ENCODE data around the gene EN1.

EN1 gene

DNA sequence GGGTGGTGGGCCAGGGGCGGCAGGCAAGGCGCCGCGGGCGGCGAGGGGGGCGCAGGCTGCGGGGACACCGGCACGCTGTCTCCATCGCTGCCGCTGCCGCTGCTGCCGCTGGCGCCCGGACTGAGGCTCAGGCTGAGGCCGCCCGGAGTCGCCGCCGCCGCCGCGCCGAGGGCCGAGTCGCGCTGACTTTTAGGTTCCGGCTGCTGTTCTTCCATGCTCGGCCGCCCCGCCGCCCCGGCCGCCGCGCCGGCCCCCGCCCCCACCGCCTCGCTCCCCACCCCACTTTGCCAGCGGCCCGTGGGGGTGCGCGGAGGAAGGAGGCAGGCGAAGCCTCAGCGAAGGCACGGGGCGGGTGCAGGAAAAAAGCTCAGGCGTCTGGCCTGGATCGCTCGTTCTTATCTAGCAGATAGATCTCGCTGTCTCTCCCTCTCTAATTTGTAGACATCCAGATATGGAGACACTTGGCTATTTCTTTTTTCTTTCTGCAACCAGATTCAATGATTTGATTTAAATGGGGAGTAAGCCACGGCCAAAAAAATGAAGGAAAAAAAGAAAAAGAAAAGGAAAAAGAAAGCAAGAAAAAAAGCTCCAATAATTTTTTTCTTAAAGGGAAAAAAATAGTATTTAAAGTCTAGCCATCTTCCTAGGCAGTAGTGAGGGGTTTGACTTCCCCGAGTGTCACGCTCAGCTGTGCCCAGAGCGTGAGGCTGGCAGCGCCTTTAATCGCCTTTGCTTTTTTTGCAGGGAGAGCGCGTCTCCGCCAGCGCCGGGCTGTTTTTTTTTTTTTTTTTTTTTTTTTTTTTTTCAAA lies at the start of gene EN1:
EN1 (minus strand) TSS at position 696 of the 809 bp plus-strand sequence; CDS start at position 215, 481 bp downstream.
- Histone ChIP-seq H3K4me3 (ENCODE audit: low read length) (peak within 1 kb of the TSS; percentile 27), H3K36me3 (ENCODE audit: control insufficient read depth, insufficient read depth, low read length) (no peaks in the 10 kb centered on the region), H3K4me1 (ENCODE audit: control insufficient read depth, insufficient read depth, low read length) (no peaks in the 10 kb centered on the region), H3K27ac (ENCODE audit: low read depth, low read length) (no peak within 1 kb of the TSS), H3K9ac (ENCODE audit: low read length) (no peak within 1 kb of the TSS), H3K27me3 (ENCODE audit: control insufficient read depth, insufficient read depth, low read length) (peaks cover 73% of the 10 kb centered on the region)

DNA sequence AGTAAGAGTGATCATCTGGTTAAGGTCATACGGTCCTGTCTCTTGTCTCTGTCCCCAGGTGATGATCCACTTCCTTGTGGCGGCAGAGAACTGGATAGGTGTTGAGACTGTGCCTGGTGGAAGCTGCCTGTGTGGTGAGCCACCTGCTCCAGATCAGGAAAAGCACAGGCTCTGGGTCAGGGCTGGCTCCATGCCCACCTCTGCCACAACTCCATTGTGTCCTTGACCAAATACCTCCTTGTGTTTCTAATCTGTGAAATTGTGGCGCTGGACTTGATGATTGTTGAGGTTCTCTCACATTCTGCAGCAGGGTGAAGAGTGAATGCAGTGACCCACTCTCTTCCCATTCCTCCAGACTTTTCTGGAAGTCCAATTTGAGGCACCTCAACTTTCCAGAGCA lies 45.7 kb upstream of the EN1 start:
- Histone ChIP-seq H3K27me3 (ENCODE audit: control insufficient read depth, insufficient read depth, low read length) (no peaks in the 10 kb centered on the region), H3K9ac (ENCODE audit: low read length) (no peak overlapping the region), H3K4me1 (ENCODE audit: control insufficient read depth, insufficient read depth, low read length) (no peaks in the 10 kb centered on the region), H3K27ac (ENCODE audit: low read depth, low read length) (no peak overlapping the region), H3K36me3 (ENCODE audit: control insufficient read depth, insufficient read depth, low read length) (no peaks in the 10 kb centered on the region), H3K4me3 (ENCODE audit: low read length) (no peak overlapping the region)

- H3K4me3 ChIP-seq (ENCODE audit: low read length) = no peak overlapping the region
- no peaks in the 10 kb centered on the region for H3K36me3 ChIP-seq (ENCODE audit: control insufficient read depth, insufficient read depth, low read length)
- no peak overlapping the region for H3K27ac ChIP-seq (ENCODE audit: low read depth, low read length)
- H3K4me1 ChIP-seq (ENCODE audit: control insufficient read depth, insufficient read depth, low read length) = no peaks in the 10 kb centered on the region
- H3K27me3 ChIP-seq (ENCODE audit: control insufficient read depth, insufficient read depth, low read length) = no peaks in the 10 kb centered on the region
- no peak overlapping the region for H3K9ac ChIP-seq (ENCODE audit: low read length)
These were observed 42.5 kb upstream of the EN1 start for GRCh38 chr2:118889995-118890394.

GRCh38 chr2:118883792-118884191 lies 36.3 kb upstream of the EN1 start:
- Histone ChIP-seq H3K9ac (ENCODE audit: low read length) (no peak overlapping the region), H3K27me3 (ENCODE audit: control insufficient read depth, insufficient read depth, low read length) (no peaks in the 10 kb centered on the region), H3K27ac (ENCODE audit: low read depth, low read length) (no peak overlapping the region), H3K36me3 (ENCODE audit: control insufficient read depth, insufficient read depth, low read length) (no peaks in the 10 kb centered on the region), H3K4me3 (ENCODE audit: low read length) (no peak overlapping the region), H3K4me1 (ENCODE audit: control insufficient read depth, insufficient read depth, low read length) (no peaks in the 10 kb centered on the region)

DNA sequence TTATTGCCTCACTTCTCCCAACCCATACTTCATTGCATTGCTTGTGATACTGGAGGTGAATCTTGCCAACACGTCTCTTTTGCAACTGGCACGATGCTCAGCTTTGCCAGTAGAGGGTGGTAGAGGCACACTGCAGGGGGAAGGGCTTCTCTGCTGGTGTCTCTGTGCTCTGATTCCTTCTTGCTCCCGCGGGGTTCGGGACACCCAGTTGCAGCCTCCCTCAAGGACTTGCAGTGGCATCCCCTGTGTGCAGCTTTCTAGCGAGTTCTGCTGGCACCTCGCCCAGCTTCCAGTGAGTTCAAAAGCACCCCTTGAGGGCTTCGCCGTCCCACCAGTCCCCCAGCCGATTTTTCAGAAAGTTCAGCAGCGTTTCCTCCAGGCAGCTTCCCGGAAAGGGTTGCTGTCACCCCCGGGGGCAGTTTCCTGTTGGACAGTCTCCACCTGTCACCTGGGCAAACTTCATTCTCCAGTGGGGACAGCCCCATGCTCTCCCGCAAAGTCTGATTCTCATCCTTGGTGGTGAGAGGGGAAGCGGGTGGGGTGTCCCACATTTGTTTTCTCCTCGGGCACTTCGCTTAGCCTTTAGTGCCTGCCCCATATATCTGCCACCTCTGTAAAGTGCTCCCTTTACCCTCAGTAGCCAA lies 35.4 kb upstream of the EN1 start:
- no peak overlapping the region for H3K27ac ChIP-seq (ENCODE audit: low read depth, low read length)
- peaks cover 2% of the 10 kb centered on the region for H3K27me3 ChIP-seq (ENCODE audit: control insufficient read depth, insufficient read depth, low read length)
- H3K4me3 ChIP-seq (ENCODE audit: low read length) = peak overlapping the region; percentile 45
- H3K4me1 ChIP-seq (ENCODE audit: control insufficient read depth, insufficient read depth, low read length) = no peaks in the 10 kb centered on the region
- H3K9ac ChIP-seq (ENCODE audit: low read length) = no peak overlapping the region
- no peaks in the 10 kb centered on the region for H3K36me3 ChIP-seq (ENCODE audit: control insufficient read depth, insufficient read depth, low read length)

GRCh38 chr2:118881490-118882129 lies 34.2 kb upstream of the EN1 start:
- Histone ChIP-seq H3K9ac (ENCODE audit: low read length) (no peak overlapping the region), H3K27me3 (ENCODE audit: control insufficient read depth, insufficient read depth, low read length) (peaks cover 2% of the 10 kb centered on the region), H3K27ac (ENCODE audit: low read depth, low read length) (no peak overlapping the region), H3K4me1 (ENCODE audit: control insufficient read depth, insufficient read depth, low read length) (no peaks in the 10 kb centered on the region), H3K36me3 (ENCODE audit: control insufficient read depth, insufficient read depth, low read length) (no peaks in the 10 kb centered on the region), H3K4me3 (ENCODE audit: low read length) (no peak overlapping the region)

GRCh38 chr2:118880501-118880900 lies 33.1 kb upstream of the EN1 start:
- Histone ChIP-seq H3K4me3 (ENCODE audit: low read length) (no peak overlapping the region), H3K36me3 (ENCODE audit: control insufficient read depth, insufficient read depth, low read length) (no peaks in the 10 kb centered on the region), H3K27me3 (ENCODE audit: control insufficient read depth, insufficient read depth, low read length) (peaks cover 2% of the 10 kb centered on the region), H3K9ac (ENCODE audit: low read length) (no peak overlapping the region), H3K4me1 (ENCODE audit: control insufficient read depth, insufficient read depth, low read length) (no peaks in the 10 kb centered on the region), H3K27ac (ENCODE audit: low read depth, low read length) (no peak overlapping the region)

DNA sequence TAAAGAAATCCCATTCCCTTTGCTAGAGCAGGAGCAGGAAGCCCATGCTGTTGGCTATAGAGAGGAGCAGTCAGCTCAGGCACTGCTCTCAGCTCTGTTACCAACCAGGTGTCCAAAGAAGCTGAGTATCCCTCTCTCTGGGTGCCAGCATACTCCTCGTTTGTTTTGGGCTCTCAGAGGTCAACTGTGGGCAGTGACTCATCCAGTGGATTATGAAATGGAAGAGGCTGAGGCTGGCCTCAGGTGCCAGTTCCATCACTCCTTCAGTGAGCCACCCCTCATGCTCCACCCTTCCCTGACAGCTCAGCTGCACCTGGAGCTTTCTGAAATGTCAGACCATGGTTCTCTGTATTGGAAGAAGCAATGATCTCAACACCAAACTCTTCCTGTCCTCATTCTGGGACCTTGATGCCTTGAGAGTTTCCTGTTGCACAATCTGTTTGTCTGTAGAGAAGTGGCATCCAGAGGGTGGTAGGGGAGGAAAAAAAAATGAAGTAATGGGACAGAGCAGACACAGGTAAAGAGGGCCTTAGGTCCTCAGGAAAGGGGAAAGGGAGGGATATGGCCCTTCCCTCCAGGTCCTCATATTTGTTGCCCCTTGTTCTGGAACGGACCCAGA lies 31.2 kb upstream of the EN1 start:
- H3K4me1 ChIP-seq (ENCODE audit: control insufficient read depth, insufficient read depth, low read length) = no peaks in the 10 kb centered on the region
- no peak overlapping the region for H3K27ac ChIP-seq (ENCODE audit: low read depth, low read length)
- H3K27me3 ChIP-seq (ENCODE audit: control insufficient read depth, insufficient read depth, low read length) = peaks cover 5% of the 10 kb centered on the region
- no peak overlapping the region for H3K9ac ChIP-seq (ENCODE audit: low read length)
- H3K36me3 ChIP-seq (ENCODE audit: control insufficient read depth, insufficient read depth, low read length) = no peaks in the 10 kb centered on the region
- H3K4me3 ChIP-seq (ENCODE audit: low read length) = no peak overlapping the region

GRCh38 chr2:118875318-118875717 lies 27.9 kb upstream of the EN1 start:
- H3K27me3 ChIP-seq (ENCODE audit: control insufficient read depth, insufficient read depth, low read length) = peaks cover 5% of the 10 kb centered on the region
- H3K36me3 ChIP-seq (ENCODE audit: control insufficient read depth, insufficient read depth, low read length) = no peaks in the 10 kb centered on the region
- no peak overlapping the region for H3K27ac ChIP-seq (ENCODE audit: low read depth, low read length)
- no peaks in the 10 kb centered on the region for H3K4me1 ChIP-seq (ENCODE audit: control insufficient read depth, insufficient read depth, low read length)
- no peak overlapping the region for H3K4me3 ChIP-seq (ENCODE audit: low read length)
- H3K9ac ChIP-seq (ENCODE audit: low read length) = no peak overlapping the region

DNA sequence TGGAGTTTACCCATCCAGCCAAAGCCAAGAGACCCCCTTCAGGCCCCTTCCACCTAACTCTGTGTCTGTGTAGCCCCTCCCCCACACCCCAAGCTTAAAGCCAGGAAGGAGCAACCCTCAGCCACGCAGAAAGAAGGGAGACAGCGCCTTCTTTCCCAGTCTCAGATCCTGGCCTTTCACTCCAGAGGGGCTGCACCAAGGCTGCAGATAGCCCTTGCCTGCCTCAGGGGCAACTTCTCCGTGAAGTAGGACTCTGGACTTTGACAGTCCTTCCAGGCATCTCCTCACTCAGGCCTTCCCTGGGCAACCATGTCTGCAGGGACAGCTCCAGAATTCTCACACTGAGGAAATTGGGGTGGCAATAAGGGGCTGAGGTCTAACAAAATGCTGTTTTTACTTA lies 26.9 kb upstream of the EN1 start:
- peaks cover 5% of the 10 kb centered on the region for H3K27me3 ChIP-seq (ENCODE audit: control insufficient read depth, insufficient read depth, low read length)

DNA sequence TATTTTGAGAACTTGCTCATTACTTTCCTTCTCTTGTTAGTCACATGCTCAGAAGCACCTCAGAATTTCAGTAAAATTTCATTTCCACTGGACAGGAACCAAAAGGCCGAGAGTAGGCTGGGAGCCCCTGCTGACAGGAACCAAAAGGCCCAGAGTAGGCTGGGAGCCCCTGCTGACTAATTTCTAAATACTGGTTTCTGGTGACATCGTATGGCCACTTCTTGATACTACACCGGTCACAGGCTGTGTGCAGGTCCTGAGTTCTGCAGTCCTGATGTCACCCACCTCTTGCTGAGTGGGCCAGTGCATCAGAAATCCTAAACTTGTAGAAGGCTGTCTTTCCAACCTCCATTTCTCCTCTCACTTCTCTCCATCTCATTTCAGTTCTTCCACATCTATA lies 17.7 kb upstream of the EN1 start:
- Histone ChIP-seq H3K27me3 (ENCODE audit: control insufficient read depth, insufficient read depth, low read length) (peaks cover 5% of the 10 kb centered on the region), H3K4me3 (ENCODE audit: low read length) (no peak overlapping the region), H3K4me1 (ENCODE audit: control insufficient read depth, insufficient read depth, low read length) (no peaks in the 10 kb centered on the region), H3K36me3 (ENCODE audit: control insufficient read depth, insufficient read depth, low read length) (no peaks in the 10 kb centered on the region), H3K9ac (ENCODE audit: low read length) (no peak overlapping the region), H3K27ac (ENCODE audit: low read depth, low read length) (no peak overlapping the region)

More for the DNA sequence above, 26.9 kb upstream of the EN1 start:
- Histone ChIP-seq H3K4me3 (ENCODE audit: low read length) (no peak overlapping the region), H3K36me3 (ENCODE audit: control insufficient read depth, insufficient read depth, low read length) (no peaks in the 10 kb centered on the region), H3K4me1 (ENCODE audit: control insufficient read depth, insufficient read depth, low read length) (no peaks in the 10 kb centered on the region), H3K9ac (ENCODE audit: low read length) (no peak overlapping the region), H3K27ac (ENCODE audit: low read depth, low read length) (no peak overlapping the region)

DNA sequence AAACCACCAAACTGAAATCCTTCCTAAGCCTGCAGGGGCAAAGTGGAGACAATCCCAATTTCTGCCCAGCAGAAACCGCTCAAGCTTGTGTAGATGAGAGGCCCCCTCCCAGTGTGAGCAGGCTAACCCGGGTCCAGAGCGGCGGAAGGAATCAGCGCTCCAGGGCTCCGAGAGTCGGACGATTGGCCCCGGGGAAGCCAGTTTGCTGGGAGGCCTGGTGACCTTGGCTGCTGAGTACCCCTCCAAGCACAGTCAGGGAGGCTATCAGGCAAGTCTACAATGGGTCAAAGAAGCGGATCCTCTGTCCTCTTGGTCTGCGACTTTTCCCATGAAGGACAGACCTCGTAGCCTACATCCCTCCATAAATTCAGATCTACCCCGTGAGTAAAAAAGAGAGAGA lies 16.8 kb upstream of the EN1 start:
- Histone ChIP-seq H3K36me3 (ENCODE audit: control insufficient read depth, insufficient read depth, low read length) (no peaks in the 10 kb centered on the region), H3K27me3 (ENCODE audit: control insufficient read depth, insufficient read depth, low read length) (peaks cover 12% of the 10 kb centered on the region), H3K27ac (ENCODE audit: low read depth, low read length) (no peak overlapping the region), H3K4me3 (ENCODE audit: low read length) (no peak overlapping the region), H3K9ac (ENCODE audit: low read length) (no peak overlapping the region), H3K4me1 (ENCODE audit: control insufficient read depth, insufficient read depth, low read length) (no peaks in the 10 kb centered on the region)
